ENCODE results near the gene DERL3.

The DERL3 gene

GRCh38 chr22:23847310-23847920, 8.6 kb upstream of the DERL3 start:
- DNase-seq (ENCODE audit: low read depth in 2 of 2): no peak

GRCh38 chr22:23846081-23846469, 7.3 kb upstream of the DERL3 start:
- no peak for DNase-seq (ENCODE audit: low read depth in 2 of 2)

GRCh38 chr22:23845265-23846080, 6.7 kb upstream of the DERL3 start:
- DNase-seq (ENCODE audit: low read depth in 2 of 2): no peak

GRCh38 chr22:23844739-23845202, 6.0 kb upstream of the DERL3 start:
- DNase-seq (ENCODE audit: low read depth in 2 of 2): no peak

GRCh38 chr22:23842599-23842998, 3.8 kb upstream of the DERL3 start:
- no peak for DNase-seq (ENCODE audit: low read depth in 2 of 2)

- DNase-seq (ENCODE audit: low read depth in 2 of 2): no peak
These were observed 3.1 kb upstream of the DERL3 start for GRCh38 chr22:23841736-23842445.

GRCh38 chr22:23841292-23841691, 2.5 kb upstream of the DERL3 start:
- DNase-seq (ENCODE audit: low read depth in 2 of 2): no peak

GRCh38 chr22:23840026-23840425, 1.2 kb upstream of the DERL3 start:
- no peak for DNase-seq (ENCODE audit: low read depth in 2 of 2)

- DNase-seq (ENCODE audit: low read depth in 2 of 2): no peak
These were observed 710 bp downstream of the DERL3 start for GRCh38 chr22:23837911-23838680.

- no peak for DNase-seq (ENCODE audit: low read depth in 2 of 2)
These were observed 1.3 kb downstream of the DERL3 start for GRCh38 chr22:23837496-23837859.

- no peak for DNase-seq (ENCODE audit: low read depth in 2 of 2)
These were observed 1.9 kb downstream of the DERL3 start for GRCh38 chr22:23836692-23837495.

- DNase-seq (ENCODE audit: low read depth in 2 of 2): no peak
These were observed 2.5 kb downstream of the DERL3 start for GRCh38 chr22:23836281-23836680.

GRCh38 chr22:23835484-23836144, 3.2 kb downstream of the DERL3 start:
- DNase-seq (ENCODE audit: low read depth in 2 of 2): no peak

- no peak for DNase-seq (ENCODE audit: low read depth in 2 of 2)
These were observed 3.9 kb downstream of the DERL3 start for GRCh38 chr22:23834793-23835483.

GRCh38 chr22:23834406-23834792, 4.4 kb downstream of the DERL3 start:
- no peak for DNase-seq (ENCODE audit: low read depth in 2 of 2)

GRCh38 chr22:23833911-23834317, 4.9 kb downstream of the DERL3 start:
- no peak for DNase-seq (ENCODE audit: low read depth in 2 of 2)

- DNase-seq (ENCODE audit: low read depth in 2 of 2): no peak
These were observed 5.6 kb downstream of the DERL3 start for GRCh38 chr22:23833017-23833751.

- DNase-seq (ENCODE audit: low read depth in 2 of 2): no peak
These were observed 6.4 kb downstream of the DERL3 start for GRCh38 chr22:23832226-23833016.

Data from fibroblast of skin of left quadriceps (primary cell).